Measurements from ENCODE around the gene MUC5AC.
"Not testable (repeated sequence)": the region's sequence is repeated elsewhere in the genome, so short reads cannot be mapped to it uniquely, and the experiment has no call there.

MUC5AC gene

GRCh38 chr11:1199241-1199750, 41.5 kb downstream of the MUC5AC start:
- no peak for DNase-seq

GRCh38 chr11:1199751-1200610, 42.2 kb downstream of the MUC5AC start:
- no peak for DNase-seq

GRCh38 chr11:1200611-1201191, 42.9 kb downstream of the MUC5AC start:
- DNase-seq, result no peak

- no peak for DNase-seq
These were observed 43.8 kb downstream of the MUC5AC start for GRCh38 chr11:1201395-1202153.

GRCh38 chr11:1202154-1202775, 44.5 kb downstream of the MUC5AC start:
- DNase-seq, result peak; percentile 20

- peak; percentile 65 for DNase-seq
These were observed 45.2 kb downstream of the MUC5AC start for GRCh38 chr11:1202776-1203504.

GRCh38 chr11:1203505-1204271, 45.9 kb downstream of the MUC5AC start:
- no peak for DNase-seq

- DNase-seq, result no peak
These were observed 46.8 kb downstream of the MUC5AC start for GRCh38 chr11:1204381-1205101.

GRCh38 chr11:1205121-1205986, 47.6 kb downstream of the MUC5AC start:
- no peak for DNase-seq

- DNase-seq, result no peak
These were observed 48.2 kb downstream of the MUC5AC start for GRCh38 chr11:1205987-1206331.

GRCh38 chr11:1206391-1207271, 48.9 kb downstream of the MUC5AC start:
- DNase-seq, result no peak

GRCh38 chr11:1207401-1208143, 49.8 kb downstream of the MUC5AC start:
- DNase-seq, result no peak

- no peak for DNase-seq
These were observed 50.3 kb downstream of the MUC5AC start for GRCh38 chr11:1208144-1208393.

- DNase-seq, result no peak
These were observed 50.9 kb downstream of the MUC5AC start for GRCh38 chr11:1208394-1209261.

GRCh38 chr11:1209371-1210057, 51.8 kb downstream of the MUC5AC start:
- no peak for DNase-seq

- no peak for DNase-seq
These were observed 54.1 kb downstream of the MUC5AC start for GRCh38 chr11:1211838-1212237.

GRCh38 chr11:1215826-1216225, 58.1 kb downstream of the MUC5AC start:
- not testable (repeated sequence) for DNase-seq
